GM18498 (cell line): ENCODE measurements around the gene GPI.
"Not testable (repeated sequence)": the region's sequence is repeated elsewhere in the genome, so short reads cannot be mapped to it uniquely, and the experiment has no call there.

Experiments used
- ATAC-seq: cut with Tn5 transposase; IDR thresholded peaks from one replicate; pipeline ENCODE4 v1.9.1; 2021; ENCODE audit warnings: mild to moderate bottlenecking, moderate library complexity; ENCODE audit not compliant: unreplicated experiment

The GPI gene

GRCh38 chr19:34400844-34401243 is 35.8 kb downstream of the GPI start:
- ATAC-seq = not testable (repeated sequence)

DNA sequence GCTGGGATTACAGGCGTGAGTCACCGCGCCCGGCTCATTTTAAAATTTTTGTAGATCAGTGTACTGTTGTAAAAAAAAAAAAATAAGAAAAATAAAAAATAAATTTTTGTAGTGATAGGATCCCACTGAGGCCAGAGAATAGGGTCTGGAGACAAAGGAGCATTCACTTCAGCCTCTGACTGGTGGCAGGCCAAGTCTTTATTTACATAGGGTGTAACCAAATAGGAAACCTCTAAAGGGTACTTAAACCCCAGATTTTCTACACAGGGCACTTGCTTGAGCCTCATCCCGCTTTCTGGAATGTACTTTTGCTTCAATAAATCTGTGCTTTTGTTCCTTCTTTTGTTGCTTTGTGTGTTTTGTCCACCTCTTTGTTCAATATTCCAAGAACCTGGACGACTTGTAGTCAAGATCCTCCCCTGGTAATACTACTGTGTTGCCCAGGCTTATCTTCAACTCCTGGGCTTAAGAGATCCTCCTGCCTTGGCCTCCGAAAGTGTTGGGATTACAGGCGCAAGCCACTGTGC is 37.1 kb downstream of the GPI start:
- ATAC-seq = no peak

- ATAC-seq = no peak
These were observed 38.8 kb downstream of the GPI start for GRCh38 chr19:34403784-34404108.

DNA sequence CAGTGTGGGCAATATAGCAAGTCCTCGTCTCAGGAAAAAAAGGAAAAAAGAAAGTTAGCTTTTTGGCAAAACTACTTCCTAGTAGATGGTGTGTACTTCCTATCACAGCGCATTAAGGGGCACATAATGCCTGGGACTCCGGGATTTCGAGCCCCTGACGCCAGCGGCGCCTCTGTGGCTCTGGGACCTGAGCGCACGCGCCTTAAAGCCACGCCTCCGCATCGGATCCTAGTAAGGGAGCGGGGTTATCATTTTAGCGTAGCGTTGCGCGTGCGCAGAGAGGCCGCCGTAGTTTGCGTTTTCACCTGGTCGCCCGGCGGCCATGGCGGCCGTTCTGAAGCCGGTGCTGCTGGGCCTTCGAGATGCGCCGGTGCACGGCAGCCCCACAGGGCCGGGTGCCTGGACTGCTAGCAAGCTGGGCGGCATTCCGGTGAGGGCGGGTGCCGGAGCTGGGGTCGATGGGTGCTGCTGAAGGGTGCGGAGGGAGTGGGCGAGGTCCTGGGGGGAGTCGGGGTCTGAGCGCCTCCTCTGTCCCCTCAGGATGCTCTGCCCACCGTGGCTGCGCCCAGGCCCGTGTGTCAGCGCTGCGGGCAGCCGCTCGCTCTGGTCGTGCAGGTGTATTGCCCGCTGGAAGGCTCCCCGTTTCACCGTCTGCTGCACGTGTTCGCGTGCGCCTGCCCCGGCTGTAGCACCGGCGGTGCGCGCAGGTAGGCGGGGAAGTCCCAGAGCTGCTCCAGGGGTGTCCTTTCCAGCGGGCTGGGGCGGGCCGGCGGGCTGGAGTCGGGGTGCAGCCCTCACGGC is 39.3 kb downstream of the GPI start, which contains the start of gene PDCD2L:
TSS of gene PDCD2L (plus strand) at position 291 of the 801 bp plus-strand sequence. CDS start at position 323, 32 bp downstream.
- ATAC-seq = peak; percentile 89

GRCh38 chr19:34405892-34406660 is 41.1 kb downstream of the GPI start:
- ATAC-seq = no peak

GRCh38 chr19:34408411-34408810 is 43.4 kb downstream of the GPI start:
- no peak for ATAC-seq

DNA sequence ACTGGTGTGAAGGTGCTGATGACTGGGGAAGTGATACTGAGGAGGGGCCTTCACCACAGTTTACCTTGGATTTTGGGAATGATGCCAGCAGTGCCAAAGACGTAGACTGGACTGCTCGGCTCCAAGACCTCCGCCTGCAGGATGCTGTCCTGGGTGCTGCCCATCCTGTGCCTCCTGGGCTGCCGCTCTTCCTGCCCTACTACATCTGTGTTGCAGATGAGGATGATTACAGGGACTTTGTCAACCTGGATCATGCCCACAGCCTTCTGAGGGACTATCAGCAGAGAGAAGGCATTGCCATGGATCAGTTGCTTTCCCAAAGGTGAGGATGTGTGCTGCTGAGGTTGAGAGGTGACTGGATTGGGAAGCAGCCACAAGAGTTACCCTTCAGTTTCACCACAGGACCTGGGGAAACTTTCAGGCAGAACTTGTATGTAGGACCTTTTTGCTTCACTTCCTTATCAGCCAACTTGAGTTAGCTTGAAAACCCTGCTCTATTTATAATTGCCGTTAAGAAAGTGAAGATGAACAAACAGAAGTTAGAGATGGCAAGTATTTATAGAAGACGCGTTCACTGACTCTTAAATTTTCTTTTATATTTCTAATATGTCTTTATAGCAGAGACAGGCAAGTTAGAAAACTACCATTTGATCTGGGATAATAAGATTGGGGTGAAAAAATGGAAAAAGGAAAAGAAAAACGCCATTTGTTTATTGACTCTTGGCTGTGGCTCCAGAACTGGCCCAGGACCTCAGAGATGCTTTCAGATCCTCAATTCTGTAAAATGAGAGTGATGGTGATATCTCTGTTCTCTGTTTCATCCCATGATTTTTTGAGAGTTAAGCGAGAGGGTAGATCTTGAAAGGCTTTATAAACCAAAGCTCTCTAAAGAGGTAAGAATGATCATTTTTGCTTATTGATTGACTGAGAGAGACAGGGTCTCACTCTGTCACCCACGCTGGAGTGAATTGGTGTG is 44.5 kb downstream of the GPI start:
- ATAC-seq = peak; percentile 62

DNA sequence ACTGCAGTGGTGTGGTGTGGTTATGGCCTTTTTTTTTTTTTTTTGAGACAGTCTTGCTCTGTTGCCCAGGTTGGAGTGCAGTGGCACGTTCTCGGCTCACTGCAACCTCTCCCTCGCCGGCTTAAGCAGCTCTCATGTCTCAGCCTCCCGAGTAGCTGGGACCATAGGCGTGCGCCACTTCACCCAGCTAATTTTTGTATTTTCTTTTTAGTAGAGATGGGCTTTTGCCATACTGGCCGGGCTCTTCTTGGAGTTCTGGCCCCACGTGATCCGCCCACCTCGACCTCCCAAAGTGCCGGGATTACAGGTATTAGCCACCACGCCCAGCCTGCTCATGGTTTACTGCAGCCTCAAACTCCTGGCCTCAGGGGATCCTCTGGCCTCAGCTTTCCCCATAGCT is 46.2 kb downstream of the GPI start:
- ATAC-seq = no peak

DNA sequence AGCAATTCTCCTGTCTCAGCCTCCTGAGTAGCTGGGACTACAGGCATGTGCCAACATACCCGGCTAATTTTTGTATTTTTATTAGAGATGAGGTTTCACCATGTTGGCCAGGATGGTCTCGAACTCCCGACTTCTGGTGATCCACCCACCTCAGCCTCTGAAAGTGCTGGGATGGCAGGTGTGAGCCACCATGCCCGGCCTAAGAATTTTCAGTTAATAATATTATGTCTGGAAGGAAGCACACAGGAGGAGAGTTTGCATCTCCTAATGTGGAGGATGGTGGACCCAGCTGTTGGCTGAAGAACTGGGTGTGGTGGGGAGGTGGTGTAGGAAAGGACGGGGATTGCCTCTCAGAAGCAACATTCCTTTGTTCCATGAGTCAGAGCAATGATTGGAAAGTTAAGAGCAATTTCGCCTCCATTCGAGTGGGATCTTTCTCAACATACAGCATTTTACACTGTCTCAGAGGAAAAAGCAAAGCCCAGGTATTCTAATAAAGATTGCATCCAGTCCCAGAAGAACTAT is 51.1 kb downstream of the GPI start:
- no peak for ATAC-seq

DNA sequence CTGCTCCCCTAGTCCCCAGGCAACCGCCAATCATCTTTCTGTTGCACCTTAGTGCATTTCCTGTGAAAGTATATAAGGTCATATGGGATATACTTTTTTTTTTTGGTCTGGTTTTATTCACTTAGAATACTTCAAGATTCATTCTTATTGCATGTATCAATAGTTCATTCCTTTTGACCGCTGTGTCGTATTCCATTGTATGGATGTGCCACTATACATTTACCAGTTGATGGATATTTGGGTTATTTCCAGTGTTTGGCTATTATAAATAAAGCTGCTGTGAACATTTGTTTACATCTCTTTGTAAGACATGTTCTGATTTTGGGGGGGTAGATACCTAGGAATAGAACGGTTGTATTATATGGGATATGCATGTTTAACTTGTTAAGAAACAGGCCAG is 53.3 kb downstream of the GPI start:
- no peak for ATAC-seq

DNA sequence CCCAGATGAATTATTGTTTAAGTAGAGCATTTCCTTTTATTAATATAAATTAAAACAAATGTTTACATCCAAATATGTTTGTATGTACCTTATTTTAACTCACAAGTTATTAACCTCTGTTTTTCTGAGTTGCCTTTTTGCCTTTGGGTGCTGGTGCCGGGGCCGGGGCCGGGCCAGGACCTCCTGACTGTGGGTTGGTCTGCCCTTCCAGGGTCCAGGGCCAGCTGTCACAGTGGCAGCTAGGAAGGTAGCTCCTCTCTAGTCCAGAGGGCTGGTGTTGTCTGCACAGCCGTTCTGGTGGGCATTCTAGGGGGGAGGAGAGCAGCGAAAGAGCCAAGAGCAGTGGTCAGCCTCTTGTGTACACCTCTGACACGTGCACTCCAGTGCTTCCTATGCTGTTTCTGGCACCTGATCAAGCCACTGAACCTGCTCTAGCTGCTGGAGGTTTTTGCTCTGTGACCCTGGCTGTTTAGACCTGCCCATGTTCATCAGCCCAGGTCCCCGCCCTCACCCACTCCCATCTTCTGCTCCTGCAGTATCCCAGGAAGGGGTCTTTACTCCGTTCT is 61.2 kb downstream of the GPI start:
- ATAC-seq = no peak

- peak; percentile 52 for ATAC-seq
These were observed 63.7 kb downstream of the GPI start for GRCh38 chr19:34428549-34429285.

- ATAC-seq = no peak
These were observed 64.6 kb downstream of the GPI start for GRCh38 chr19:34429553-34429952.

DNA sequence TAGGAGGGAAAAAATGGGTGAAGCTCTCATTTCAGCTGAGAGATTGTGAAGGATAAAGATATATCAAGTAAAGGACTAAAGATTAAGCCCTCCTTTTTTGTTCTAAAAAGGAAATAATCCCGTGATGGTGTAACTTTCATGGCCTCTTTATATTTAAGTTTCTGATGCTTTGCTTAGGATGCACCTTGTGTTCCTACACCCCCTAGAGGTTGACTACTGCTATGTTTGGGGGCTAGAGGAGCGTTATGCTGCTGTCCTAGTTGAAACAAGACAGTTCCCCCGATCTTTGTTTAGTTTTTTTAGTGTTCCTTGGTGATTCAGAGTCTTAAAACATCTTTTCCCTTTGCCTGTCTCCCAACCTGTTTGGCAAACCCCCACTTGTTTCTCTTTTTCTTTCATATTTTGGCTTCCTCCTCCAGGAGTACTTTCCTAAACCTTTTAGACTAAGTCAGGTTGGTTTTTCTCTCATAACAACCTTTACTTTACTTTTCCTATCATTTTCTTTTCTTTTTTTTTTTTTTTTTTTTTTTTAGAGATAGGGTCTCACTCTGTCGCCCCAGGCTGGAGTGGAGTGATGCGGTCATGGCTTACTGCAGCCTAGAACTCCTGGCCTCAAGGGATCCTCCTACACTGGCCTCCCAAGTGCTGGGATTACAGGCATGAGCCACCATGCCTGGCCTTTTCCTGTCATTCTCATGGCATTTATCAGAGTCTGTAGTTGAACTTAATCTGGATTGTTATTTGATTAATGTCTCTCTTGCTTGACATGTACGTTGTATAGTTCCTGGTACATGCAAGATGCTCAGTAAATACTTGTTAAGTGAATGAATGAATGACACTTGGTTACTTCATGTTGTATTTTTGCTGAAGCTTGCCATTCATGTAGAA is 66.0 kb downstream of the GPI start:
- peak; percentile 52 for ATAC-seq

GRCh38 chr19:34431681-34432402 is 66.8 kb downstream of the GPI start:
- ATAC-seq = no peak

DNA sequence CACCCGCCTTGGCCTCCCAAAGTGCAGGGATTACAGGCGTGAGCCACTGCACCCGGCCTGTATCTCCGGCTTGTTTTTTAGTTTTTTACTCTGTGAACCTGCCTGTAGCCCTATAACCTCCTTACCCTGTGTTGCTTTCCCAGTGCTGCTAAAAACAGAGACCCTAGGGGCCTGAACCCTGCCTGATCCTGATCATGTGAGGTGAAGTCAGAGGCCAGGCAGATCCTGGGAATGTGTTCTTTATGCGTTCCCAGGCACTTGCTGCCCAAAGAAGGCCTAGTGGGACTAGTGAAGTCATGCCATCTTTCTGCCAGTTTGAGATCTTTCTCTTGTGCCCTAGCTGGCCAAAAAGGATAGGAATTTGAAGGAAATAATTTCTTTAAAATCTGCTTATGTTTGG is 67.8 kb downstream of the GPI start:
- no peak for ATAC-seq

DNA sequence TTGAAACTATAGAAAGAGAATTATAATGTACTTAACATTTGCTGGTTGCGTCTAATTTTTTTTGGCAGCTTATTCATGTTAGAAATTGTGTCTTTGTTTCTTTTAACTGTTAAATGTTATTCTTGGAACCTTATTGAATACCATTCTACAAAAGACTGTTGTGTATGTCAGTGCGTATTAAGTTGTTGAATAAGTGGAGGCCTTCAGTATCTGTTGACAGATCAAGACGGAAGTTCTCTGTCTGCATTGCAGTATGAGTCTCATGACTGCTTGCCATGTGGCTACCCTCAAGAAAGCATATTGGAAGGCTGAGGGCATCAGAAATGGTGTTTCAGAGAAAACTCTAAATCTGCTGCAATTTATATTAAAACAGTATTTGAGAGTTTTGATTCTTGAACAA is 71.7 kb downstream of the GPI start:
- ATAC-seq = no peak

- ATAC-seq = no peak
These were observed 83.2 kb downstream of the GPI start for GRCh38 chr19:34448191-34448590.
